Measurements from ENCODE around the gene SLC24A3.

DNA sequence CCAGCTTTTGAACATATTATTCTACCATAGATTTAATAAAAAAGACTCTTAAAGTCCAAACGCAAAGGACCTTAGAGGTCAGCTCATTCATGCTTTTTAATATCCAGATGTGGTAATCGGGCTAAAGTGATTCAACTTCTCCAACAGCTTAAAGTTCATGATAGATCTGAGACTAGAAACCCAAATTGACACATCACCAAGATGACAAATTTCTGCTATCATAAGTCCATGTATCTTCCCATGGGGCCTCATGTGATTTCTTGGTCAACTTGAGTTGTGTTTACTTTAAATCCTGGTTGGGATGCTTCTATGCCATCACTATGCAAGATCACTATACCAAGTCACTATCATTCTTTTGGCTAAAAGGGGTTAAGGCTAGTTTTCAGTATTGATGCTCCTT is 56.0 kb downstream of the SLC24A3 start:
- TF ChIP-seq EZH2 (IDR thresholded peaks at IDR 0.05; ENCODE audit: insufficient read depth, poor library complexity, severe bottlenecking), result no peak
- TF ChIP-seq EZH2phosphoT487 (IDR thresholded peaks at IDR 0.05; ENCODE audit: insufficient read depth, low read depth), result no peak
